Peyer's patch (tissue), 4 donors: ENCODE data around the gene RPSA. TPM values are rescaled to one million over a fixed set of nuclear protein-coding genes. Genes with fewer than 3 reads are reported as not detected.

Experiments used
- DNase-seq, 3 donors: peaks; one replicate each; pipeline ENCODE4 v3.0.0-alpha.2; 2017 to 2019
- H3K27ac ChIP-seq, 4 donors: fragments of 200-600 bp; sonication (generic); one replicate each; pipeline ENCODE4 v1.5.1; 2016 to 2019
- H3K27me3 ChIP-seq, 2 donors: fragments of 200-600 bp; sonication (generic); one replicate each; pipeline ENCODE4 v1.5.1; 2019
- H3K36me3 ChIP-seq, 3 donors: fragments of 200-600 bp; sonication (generic); one replicate each; pipeline ENCODE4 v1.5.1; 2016 to 2019
- H3K4me1 ChIP-seq, 4 donors: fragments of 200-600 bp; sonication (generic); one replicate each; pipeline ENCODE4 v1.5.1; 2016 to 2019
- H3K4me3 ChIP-seq, 4 donors: fragments of 200-600 bp; sonication (generic); 1 replicate in 3 of 4; 2 replicates in 1 of 4; pipeline ENCODE4 v1.5.1; 2016 to 2019; ENCODE audit warnings: mild to moderate bottlenecking in 1 of 4
- H3K9me3 ChIP-seq, 4 donors: fragments of 200-600 bp; sonication (generic); one replicate each; pipeline ENCODE4 v1.5.1; 2016 to 2019; ENCODE audit warnings: mild to moderate bottlenecking in 1 of 4
- CTCF ChIP-seq, 6 experiments: fragments of 450-650 bp in 4 of 6; fragments of 200-600 bp in 2 of 6; sonication (generic) in 1 of 6; IDR thresholded peaks; one replicate each; pipeline ENCODE4 v1.5.1; 2017 to 2019; ENCODE audit warnings: antibody characterized with exemption in 6 of 6, mild to moderate bottlenecking in 3 of 6, moderate library complexity in 1 of 6
- POLR2A ChIP-seq, 2 donors: fragments of 450-650 bp; IDR thresholded peaks; one replicate each; pipeline ENCODE4 v1.5.1; 2017; ENCODE audit warnings: antibody characterized with exemption in 2 of 2, mild to moderate bottlenecking in 2 of 2, moderate library complexity in 2 of 2
- total RNA-seq, 4 donors: library from RNA; depleted of rRNA; stranded (reverse); fragments of >200 nt; gene quantifications; one replicate each; pipeline ENCODE4 v1.1.0, GENCODE V29; 2016

Gene RPSA
- total RNA-seq, 4 donors from 2014 or later = 298 to 1,413 (median 477) TPM

- H3K27me3 ChIP-seq = no peaks in the 10 kb centered on the region
Observed at GRCh38 chr3:39440316-39440715, 33.8 kb downstream of the RPSA start.

GRCh38 chr3:39443530-39443929 is 37.0 kb downstream of the RPSA start:
- H3K27me3 ChIP-seq = no peaks in the 10 kb centered on the region
- DNase-seq = no peak
- no peaks in the 10 kb centered on the region for H3K36me3 ChIP-seq
- no peaks in the 10 kb centered on the region for H3K4me1 ChIP-seq
- no peaks in the 10 kb centered on the region for H3K9me3 ChIP-seq
- TF ChIP-seq POLR2A (IDR thresholded peaks at IDR 0.05) (no peak), CTCF (IDR thresholded peaks at IDR 0.05) (no peak)
- H3K27ac ChIP-seq = no peak overlapping the region
- no peak overlapping the region for H3K4me3 ChIP-seq

More at GRCh38 chr3:39440316-39440715, 33.8 kb downstream of the RPSA start:
- Histone ChIP-seq H3K27ac (no peak overlapping the region), H3K4me1 (no peaks in the 10 kb centered on the region), H3K9me3 (no peaks in the 10 kb centered on the region), H3K36me3 (no peaks in the 10 kb centered on the region), H3K4me3 (no peak overlapping the region)
- DNase-seq = no peak
- TF ChIP-seq POLR2A (IDR thresholded peaks at IDR 0.05) = no peak
- TF ChIP-seq CTCF (IDR thresholded peaks at IDR 0.05) = no peak

- Histone ChIP-seq H3K9me3 (no peaks in the 10 kb centered on the region), H3K36me3 (no peaks in the 10 kb centered on the region), H3K27me3 (no peaks in the 10 kb centered on the region), H3K4me1 (no peaks in the 10 kb centered on the region), H3K27ac (no peak overlapping the region), H3K4me3 (no peak overlapping the region)
- DNase-seq = no peak
- TF ChIP-seq CTCF (IDR thresholded peaks at IDR 0.05) (no peak), POLR2A (IDR thresholded peaks at IDR 0.05) (no peak)
Observed at GRCh38 chr3:39445927-39446326, 39.4 kb downstream of the RPSA start.

- H3K36me3 ChIP-seq = no peaks in the 10 kb centered on the region
- no peak for TF ChIP-seq CTCF (IDR thresholded peaks at IDR 0.05)
- no peak for TF ChIP-seq POLR2A (IDR thresholded peaks at IDR 0.05)
- no peaks in the 10 kb centered on the region for H3K4me1 ChIP-seq
- no peak overlapping the region for H3K4me3 ChIP-seq
- DNase-seq = no peak
- H3K27ac ChIP-seq = no peak overlapping the region
- H3K9me3 ChIP-seq = no peaks in the 10 kb centered on the region
- H3K27me3 ChIP-seq = no peaks in the 10 kb centered on the region
Observed at GRCh38 chr3:39446444-39446843, 39.9 kb downstream of the RPSA start.

GRCh38 chr3:39447637-39448483 is 41.3 kb downstream of the RPSA start:
- Histone ChIP-seq H3K4me1 (no peaks in the 10 kb centered on the region), H3K36me3 (no peaks in the 10 kb centered on the region), H3K9me3 (no peaks in the 10 kb centered on the region), H3K4me3 (no peak overlapping the region), H3K27ac (no peak overlapping the region), H3K27me3 (no peaks in the 10 kb centered on the region)
- TF ChIP-seq POLR2A (IDR thresholded peaks at IDR 0.05) = no peak
- TF ChIP-seq CTCF (IDR thresholded peaks at IDR 0.05) = peak; percentile 46 to 88 (median 80)
- peak in 2 of 3 donors; percentile 65 to 87 for DNase-seq
